Stimulated activated CD4-positive, alpha-beta T cell treated with anti-CD3 and anti-CD28 coated beads, Interleukin-2, amount 100 ng/mL, for 24 hours (primary cell): ENCODE data around the gene KHK.
"Not testable (repeated sequence)": the region's sequence is repeated elsewhere in the genome, so short reads cannot be mapped to it uniquely, and the experiment has no call there.

Experiments used
- DNase-seq, 2 donors: peaks; one replicate each; pipeline ENCODE4 v3.0.0-alpha.2; 2020

Gene KHK

GRCh38 chr2:27097341-27097740 is 10.8 kb downstream of the KHK start:
- DNase-seq = no peak

- DNase-seq = no peak
Observed at GRCh38 chr2:27099334-27099955, 12.9 kb downstream of the KHK start.

GRCh38 chr2:27100036-27100435 is 13.5 kb downstream of the KHK start:
- DNase-seq = no peak

GRCh38 chr2:27102329-27102728 is 15.8 kb downstream of the KHK start:
- DNase-seq = no peak

- DNase-seq = no peak
Observed at GRCh38 chr2:27105981-27106380, 19.4 kb downstream of the KHK start.

- no peak for DNase-seq
Observed at GRCh38 chr2:27108221-27108620, 21.6 kb downstream of the KHK start.

- no peak for DNase-seq
Observed at GRCh38 chr2:27109083-27109482, 22.5 kb downstream of the KHK start.

- DNase-seq = not testable (repeated sequence)
Observed at GRCh38 chr2:27110603-27111352, 24.2 kb downstream of the KHK start.

- DNase-seq = not testable (repeated sequence)
Observed at GRCh38 chr2:27111392-27112078, 25.0 kb downstream of the KHK start.

- DNase-seq = no peak
Observed at GRCh38 chr2:27115519-27115918, 28.9 kb downstream of the KHK start.

GRCh38 chr2:27117995-27118524 is 31.5 kb downstream of the KHK start:
- no peak for DNase-seq

GRCh38 chr2:27118525-27119329 is 32.2 kb downstream of the KHK start, which contains the start of gene CGREF1:
CGREF1 (minus strand) TSS chr2:27119128; CDS start chr2:27104366, 14,762 bp downstream.
- peak in 1 of 2 donors; percentile 48 for DNase-seq

GRCh38 chr2:27119330-27119670 is 32.7 kb downstream of the KHK start:
- not testable (repeated sequence) for DNase-seq

GRCh38 chr2:27121906-27122305 is 35.3 kb downstream of the KHK start:
- DNase-seq = no peak

GRCh38 chr2:27122791-27123190 is 36.2 kb downstream of the KHK start:
- DNase-seq = no peak

GRCh38 chr2:27123302-27124150 is 37.0 kb downstream of the KHK start, which contains the start of gene ABHD1:
ABHD1 (plus strand) TSS chr2:27123815; CDS start chr2:27123949, 134 bp downstream.
- peak; percentile 68 to 73 for DNase-seq

GRCh38 chr2:27125104-27125503 is 38.5 kb downstream of the KHK start:
- DNase-seq = no peak

- DNase-seq = no peak
Observed at GRCh38 chr2:27126252-27126710, 39.7 kb downstream of the KHK start.

GRCh38 chr2:27127883-27128667 is 41.5 kb downstream of the KHK start:
- DNase-seq = no peak

GRCh38 chr2:27128668-27129571 is 42.3 kb downstream of the KHK start:
- no peak for DNase-seq
